ENCODE measurements around the gene CAPN7. TPM values are rescaled to one million over a fixed set of nuclear protein-coding genes. Genes with fewer than 3 reads are reported as not detected.

The CAPN7 gene
- total RNA-seq, 1 experiment from 2014 or later, result 25.2 TPM

- Histone ChIP-seq H3K23me2 (ENCODE audit: insufficient read length, low read depth, low read length, poor library complexity, severe bottlenecking) (no peaks in the 10 kb centered on the region), H2BK120ac (ENCODE audit: low read depth, low read length, poor library complexity, severe bottlenecking) (no peak overlapping the region), H2AK5ac (ENCODE audit: insufficient read length, low read length) (no peak overlapping the region), H4K91ac (ENCODE audit: insufficient read length, low read depth, low read length) (no peak overlapping the region), H2BK20ac (ENCODE audit: low read depth, low read length, poor library complexity, severe bottlenecking) (no peak overlapping the region), H2AFZ (ENCODE audit: low read length) (no peak overlapping the region), H3K4me1 (ENCODE audit: insufficient read depth, low read length) (no peaks in the 10 kb centered on the region), H4K20me1 (ENCODE audit: control insufficient read depth, insufficient read depth, insufficient read length) (no peaks in the 10 kb centered on the region), H3K4ac (ENCODE audit: low read depth, low read length) (no peak overlapping the region), H3K18ac (ENCODE audit: insufficient read length, low read depth, low read length) (no peak overlapping the region), H4K8ac (replicated peaks; ENCODE audit: insufficient read length, low read depth, low read length) (no peak overlapping the region), H3K79me1 (ENCODE audit: insufficient read depth, low read depth, low read length, poor library complexity, severe bottlenecking) (no peaks in the 10 kb centered on the region), H3K4me2 (ENCODE audit: insufficient read depth, insufficient read length, low read length) (no peak overlapping the region), H2BK12ac (ENCODE audit: insufficient read length, low read depth, low read length) (no peak overlapping the region), H3K9me3 (ENCODE audit: control insufficient read depth, low read depth, low read length) (no peaks in the 10 kb centered on the region), H3K56ac (ENCODE audit: insufficient read length, low read depth, low read length) (no peak overlapping the region), H2BK5ac (ENCODE audit: insufficient read length, low read length) (no peak overlapping the region), H4K5ac (ENCODE audit: insufficient read length, low read depth, low read length) (no peak overlapping the region), H2BK15ac (ENCODE audit: low read depth, low read length) (no peak overlapping the region), H3K9ac (ENCODE audit: extremely low read depth, insufficient read length, low read length) (no peak overlapping the region), H3K23ac (ENCODE audit: insufficient read length, low read depth, low read length) (no peak overlapping the region), H3T11ph (ENCODE audit: low read length) (no peak overlapping the region), H3K14ac (ENCODE audit: insufficient read depth, low read length) (no peak overlapping the region; the same call in 1 of the 2 replicates), H3K79me2 (ENCODE audit: insufficient read depth, low read length) (no peaks in the 10 kb centered on the region), H3K27me3 (ENCODE audit: insufficient read depth, low read length) (no peaks in the 10 kb centered on the region), H3K27ac (ENCODE audit: insufficient read length, low read depth, low read length) (no peak overlapping the region)
- no peak for DNase-seq
- no CpG with 5 or more reads among the region's 10 CpGs for WGBS (ENCODE audit: extremely low coverage, insufficient read length, low lambda C conversion rate)
- no peak for TF ChIP-seq CTCF (conservative IDR thresholded peaks at IDR 0.05)
- peaks cover 1 to 2% of the 10 kb centered on the region in 2 experiments; a peak in 3 of 5 replicates for H3K9me3 Mint-ChIP-seq
- H3K27ac Mint-ChIP-seq, result no peak overlapping the region
- no peak overlapping the region for H3K4me3 Mint-ChIP-seq
- peaks cover 2% of the 10 kb centered on the region in 2 experiments; a peak in 1 of 4 replicates for H3K4me1 Mint-ChIP-seq
- peaks cover 11% of the 10 kb centered on the region; the same call in 1 of the 2 replicates for H3K27me3 Mint-ChIP-seq (ENCODE audit: low read depth)
- no peaks in the 10 kb centered on the region; a peak in 1 of 7 replicates for H3K36me3 Mint-ChIP-seq (ENCODE audit: insufficient read depth in 1 of 3, low read depth in 3 of 3)
These were observed 6.4 kb upstream of the CAPN7 start for GRCh38 chr3:15199493-15200105.
